HG03060 (cell line): Measurements from ENCODE around the gene APOA1.
"Not testable (repeated sequence)": the region's sequence is repeated elsewhere in the genome, so short reads cannot be mapped to it uniquely, and the experiment has no call there.

Experiments
- ATAC-seq: cut with Tn5 transposase; IDR thresholded peaks from one replicate; pipeline ENCODE4 v1.9.1; 2021; ENCODE audit warnings: low read depth, moderate number of reproducible peaks; ENCODE audit not compliant: unreplicated experiment

Gene APOA1

DNA sequence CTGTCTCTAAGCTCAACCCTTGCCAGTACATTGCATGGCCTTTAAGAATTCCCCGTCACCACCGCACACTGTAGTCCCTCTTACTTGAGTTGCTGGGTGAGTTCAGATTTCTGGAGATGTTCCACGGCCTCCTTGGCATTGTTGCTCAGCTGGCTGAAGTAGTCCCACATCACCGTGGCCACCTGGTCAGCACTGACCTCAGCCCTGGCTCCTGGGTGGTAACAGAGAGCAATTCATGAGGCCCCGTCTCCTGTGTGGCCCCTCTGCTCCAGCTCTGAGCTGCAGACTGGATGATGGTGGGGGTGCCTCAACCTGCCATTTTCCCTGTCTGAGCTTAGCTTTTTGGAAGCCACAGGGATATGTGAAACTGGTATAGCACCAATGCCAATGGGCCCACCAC is 14.8 kb downstream of the APOA1 start:
- ATAC-seq, result no peak

DNA sequence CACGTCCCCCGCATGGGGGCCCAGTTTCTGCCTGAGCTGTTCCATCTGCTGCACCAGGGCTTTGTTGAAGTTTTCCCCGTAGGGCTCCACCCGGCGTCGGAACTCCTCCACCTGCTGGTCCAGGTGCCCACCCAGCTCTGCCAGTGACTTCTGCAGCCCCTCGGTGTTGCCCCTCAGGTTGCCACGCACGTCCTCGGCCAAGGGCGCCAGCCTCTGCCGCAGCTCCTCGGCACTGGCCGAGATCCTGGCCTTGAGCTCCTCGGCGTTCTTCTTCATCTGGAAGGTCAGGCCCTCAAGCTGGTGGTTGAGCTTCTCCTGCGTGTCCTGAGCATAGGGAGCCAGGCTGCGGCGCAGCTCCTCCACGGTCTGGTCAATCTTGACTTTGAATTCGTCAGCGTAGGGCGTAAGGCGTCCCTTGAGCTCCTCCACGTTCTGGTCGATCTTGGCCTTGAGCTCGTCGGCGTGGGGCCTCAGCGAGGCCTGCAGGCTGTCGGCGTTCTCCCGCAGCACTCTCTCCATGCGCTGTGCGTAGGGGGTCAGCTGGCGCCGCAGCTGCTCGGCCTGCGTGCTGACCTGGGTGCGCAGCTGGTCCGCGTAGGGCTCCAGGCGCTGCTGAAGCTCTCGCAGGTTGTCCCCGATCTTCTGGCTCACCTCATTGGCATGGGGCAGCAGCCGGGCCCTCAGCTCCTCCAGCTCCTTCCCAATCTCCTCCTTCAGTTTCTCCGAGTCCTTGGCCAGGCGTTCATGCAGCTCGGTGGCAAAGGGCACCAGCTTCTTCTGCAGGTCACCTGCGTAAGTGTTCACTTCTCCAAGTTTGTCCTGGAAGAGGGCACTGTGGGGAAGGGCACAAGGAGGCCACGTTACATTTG is 16.1 kb downstream of the APOA1 start:
- no peak for ATAC-seq

DNA sequence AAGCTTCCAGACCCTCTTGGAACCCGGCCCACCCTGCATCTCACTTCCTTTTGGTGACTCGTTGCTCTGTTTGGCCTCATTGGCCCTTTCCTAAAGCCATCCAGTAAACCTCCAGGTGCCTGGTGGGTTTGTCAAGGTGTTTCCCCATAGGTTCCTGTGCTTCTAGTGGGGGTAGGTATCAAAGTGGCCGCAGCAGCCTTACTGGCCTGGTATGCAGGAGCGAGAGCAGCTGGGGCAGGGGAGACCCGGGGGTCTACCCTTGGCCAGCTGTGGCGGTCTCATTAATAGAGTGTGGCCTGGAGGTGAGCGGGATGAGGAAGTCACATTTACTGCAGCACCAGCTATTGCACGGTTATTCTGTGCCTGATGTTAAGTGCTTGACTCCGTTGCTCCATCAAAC is 18.4 kb downstream of the APOA1 start:
- no peak for ATAC-seq

DNA sequence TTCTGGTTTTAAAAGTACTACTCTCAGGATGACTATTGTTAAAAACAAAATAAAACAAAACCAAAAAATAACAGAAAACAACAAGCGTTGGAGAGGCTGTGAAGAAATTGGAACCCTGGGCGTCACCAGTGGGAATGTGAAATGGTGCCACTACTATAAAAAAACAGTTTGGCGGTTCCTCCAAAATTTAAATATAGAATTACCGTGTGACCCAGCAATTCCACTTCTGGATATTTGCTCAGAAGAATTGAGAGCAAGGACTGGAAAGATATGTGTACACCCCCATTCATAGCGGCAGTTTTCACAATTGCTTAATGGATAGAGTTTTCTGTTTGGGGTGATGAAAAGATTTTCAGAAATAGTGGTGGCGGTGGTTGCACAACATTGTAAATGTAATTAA is 22.9 kb downstream of the APOA1 start:
- ATAC-seq, result no peak

DNA sequence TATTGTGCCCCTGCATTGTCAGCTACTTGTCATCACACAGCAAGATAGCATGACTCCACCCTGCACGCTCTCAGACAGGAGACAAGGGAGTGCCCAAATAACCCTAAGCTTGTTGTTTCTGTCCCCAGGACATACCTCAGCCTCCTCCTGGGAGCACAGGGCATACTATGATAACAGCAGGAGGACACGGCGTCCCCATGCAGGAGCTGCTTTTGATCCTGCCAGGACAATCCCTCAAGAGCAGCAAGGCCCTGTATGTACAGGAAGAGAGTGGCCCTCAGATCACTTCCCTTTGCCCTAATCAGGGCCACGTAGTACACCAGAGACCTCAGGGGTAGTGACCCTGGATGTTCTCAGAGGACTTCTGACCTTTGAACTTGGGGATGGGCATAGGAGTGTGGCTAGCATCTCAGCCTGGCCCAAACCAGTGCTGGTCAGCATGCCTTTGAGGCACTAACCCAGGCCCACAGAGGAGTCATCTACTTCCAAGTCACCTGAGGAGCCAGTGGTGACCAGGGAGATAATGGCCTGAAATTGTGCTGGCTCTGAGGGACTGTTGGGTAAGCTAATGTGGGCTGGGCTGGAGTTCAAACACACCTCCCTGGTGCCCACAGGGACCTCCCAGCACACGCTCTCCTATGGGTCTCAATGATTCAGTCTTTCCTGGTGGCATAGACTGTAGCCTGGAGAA is 23.5 kb downstream of the APOA1 start:
- no peak for ATAC-seq

DNA sequence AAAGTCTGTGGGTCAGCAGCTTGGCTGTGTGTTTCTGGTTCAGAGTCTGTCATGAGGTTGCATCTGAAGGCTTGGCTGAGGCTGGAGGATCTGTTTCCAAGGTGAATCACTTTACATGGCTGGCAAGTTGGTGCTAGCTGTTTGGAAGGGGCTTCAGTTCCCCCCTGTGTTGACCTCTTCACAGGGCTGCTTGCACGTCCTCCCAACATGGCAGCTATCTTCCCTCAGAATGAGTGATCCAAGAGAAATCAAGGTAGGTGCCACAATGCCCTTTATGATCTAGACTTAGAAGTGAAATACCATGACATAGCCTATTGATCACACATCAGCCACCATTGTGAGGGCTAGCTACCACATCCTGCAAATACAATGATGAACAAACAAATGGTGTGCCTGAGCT is 24.3 kb downstream of the APOA1 start:
- ATAC-seq, result no peak

DNA sequence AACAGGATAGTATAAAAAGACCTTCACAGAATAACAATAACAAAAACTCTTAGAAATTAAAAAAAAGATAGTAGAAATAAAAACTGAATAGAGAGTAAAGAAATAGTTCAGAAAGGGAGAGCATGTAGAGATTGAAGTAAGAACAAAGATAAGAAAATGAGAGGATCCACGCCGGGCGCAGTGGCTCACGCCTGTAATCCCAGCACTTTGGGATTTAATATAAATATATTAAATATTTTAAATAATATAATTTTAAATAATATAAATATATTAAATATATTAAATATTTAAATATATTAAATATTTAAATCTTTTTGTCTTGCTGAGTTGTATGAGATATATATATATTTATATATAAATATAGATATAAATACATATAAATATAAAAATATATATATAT is 25.3 kb downstream of the APOA1 start:
- no peak for ATAC-seq

DNA sequence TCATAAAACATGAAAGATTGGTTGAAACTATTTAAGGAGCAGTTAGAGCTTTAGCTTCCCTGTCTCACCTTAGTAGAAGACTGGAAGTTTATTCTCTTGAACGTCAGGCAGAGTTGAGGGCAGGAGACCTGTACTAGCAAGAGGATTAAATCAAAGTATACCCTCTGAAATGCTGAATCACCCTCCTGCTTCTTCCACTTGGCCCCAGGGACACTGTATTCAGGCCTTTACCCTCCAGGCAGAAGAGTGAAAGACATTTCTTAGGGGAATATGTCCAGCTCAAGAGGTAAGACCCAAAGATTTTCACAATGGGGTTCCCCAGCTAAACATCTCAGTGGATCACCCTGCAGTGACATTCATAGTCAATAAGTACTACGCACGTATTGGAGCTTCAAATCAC is 26.2 kb downstream of the APOA1 start:
- no peak for ATAC-seq

DNA sequence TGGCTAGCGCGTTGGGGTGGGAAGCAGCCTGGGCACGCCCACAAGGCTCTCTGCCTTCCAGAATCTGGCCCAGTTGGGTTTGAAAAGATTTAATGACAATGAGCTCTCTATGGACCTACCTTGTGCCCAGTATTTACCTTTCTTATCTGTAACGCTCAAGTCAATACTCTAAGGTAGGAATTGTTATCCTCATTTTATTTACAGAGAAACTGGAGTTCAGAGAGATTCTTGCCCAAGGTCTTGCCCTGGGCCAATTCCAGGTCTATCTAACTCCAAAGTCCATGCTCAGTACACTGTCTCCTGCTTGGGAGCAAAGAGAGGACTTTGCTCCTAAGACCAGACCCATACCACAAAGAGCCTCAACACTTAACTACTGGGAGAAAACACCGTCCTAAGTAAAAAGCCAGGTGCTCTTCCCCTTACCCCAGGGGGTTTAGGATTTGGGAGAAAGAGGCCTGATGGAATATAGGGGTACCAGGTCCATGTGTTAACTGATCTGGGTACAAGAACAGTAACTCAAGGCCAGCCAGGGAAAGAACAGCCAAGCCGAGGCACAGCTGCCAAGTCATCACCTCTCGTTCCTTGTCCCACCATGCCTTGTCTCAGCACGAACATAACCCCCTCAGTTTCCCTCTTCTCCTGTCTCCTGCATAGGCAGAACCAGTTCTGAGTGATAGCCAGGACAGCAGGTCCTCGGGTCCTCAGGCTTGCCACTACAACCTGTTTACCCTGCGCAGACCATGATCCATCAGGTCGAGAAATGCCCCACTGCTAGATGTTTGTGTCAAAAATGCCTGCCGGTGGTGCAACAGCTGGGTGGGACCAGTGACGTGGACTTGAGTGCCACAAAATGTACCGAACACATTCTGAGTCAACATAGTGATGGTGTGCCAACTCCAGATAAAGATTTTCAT is 28.9 kb downstream of the APOA1 start:
- ATAC-seq, result no peak

DNA sequence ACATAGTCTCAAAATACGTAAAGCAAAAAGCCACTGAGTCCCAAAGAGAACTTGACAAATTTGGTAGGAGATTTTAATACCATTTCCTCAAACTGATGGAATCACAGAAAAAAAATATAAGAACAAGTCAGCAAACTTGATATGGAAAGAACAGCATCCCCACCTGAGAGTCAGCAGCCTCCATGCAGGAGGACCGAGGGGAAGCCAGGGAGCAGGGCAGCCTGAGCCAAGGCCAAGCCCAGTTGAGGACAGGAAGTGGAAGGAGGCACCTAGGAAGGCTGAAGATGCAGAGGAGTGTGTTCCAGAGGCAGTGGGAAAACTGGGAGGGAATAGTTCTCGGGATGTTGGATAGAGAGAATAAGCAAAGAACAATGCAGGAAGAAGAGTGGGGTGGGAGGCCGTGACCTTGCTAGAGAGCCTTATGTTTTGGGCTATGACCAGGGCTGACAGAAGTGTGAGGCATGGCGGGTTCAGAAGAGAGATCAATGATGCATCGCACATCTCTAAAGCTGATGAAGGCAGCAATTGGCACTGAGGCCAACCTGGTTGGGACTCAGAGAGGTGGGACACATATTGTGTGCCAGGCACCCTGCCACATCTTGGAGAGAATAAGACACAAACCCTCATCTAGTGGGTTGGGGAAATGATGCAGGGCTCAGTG is 29.7 kb downstream of the APOA1 start:
- ATAC-seq, result no peak

DNA sequence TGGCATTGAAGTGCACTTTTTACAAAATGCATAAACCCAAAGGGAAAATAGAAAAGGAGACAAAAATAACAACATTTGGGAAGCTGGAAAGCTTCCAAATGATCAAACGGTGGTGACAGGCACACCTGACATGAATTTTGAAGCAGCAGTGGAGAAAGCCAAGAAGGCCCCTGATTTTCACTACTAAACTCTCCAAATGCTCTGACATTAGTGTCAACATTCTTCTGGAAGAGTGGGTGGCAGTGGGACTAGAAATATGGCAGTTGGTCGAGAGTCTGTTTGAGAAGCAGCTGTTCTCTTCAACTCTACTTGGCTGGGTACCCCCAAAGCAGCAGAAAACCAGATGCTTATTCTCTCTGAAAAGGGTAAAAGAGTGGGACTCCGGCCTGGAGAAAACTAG is 33.4 kb downstream of the APOA1 start:
- ATAC-seq, result no peak

DNA sequence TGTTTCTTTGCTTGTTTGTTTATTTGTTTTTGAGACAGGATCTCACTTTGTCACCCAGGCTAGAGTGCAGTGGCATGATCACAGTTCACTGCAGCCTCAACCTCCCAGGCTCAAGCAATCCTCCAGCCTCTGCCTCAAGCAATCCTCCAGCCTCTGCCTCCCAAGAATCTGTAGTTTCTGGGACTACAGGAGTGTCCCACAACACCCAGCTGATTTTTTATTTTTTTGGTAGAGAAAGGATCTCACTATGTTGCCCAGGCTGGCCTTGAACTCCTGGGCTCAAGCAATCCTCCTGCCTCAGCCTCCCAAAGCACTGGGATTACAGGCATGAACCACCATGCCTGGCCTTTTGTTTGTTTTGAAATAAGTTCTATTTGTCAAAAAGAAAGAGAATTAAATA is 35.8 kb downstream of the APOA1 start:
- ATAC-seq, result not testable (repeated sequence)

DNA sequence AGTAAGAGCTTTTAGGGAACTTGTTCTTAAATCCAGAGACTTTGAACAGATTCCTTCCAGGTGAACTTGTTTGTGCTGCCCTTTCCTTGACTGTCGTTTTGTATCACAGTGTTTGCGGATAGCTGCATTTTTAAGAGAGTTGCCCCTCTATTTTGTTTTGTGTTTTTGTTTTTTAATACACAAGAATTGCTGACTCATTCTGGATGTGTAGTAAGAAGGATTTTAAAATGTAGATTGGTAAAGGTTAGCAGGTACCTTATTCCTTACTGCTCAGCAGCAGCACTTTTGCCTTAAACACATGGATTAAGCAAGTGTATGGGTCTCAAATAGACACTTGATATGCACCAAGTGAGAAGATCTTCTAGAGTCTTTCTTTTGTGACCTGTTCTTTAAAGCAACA is 36.8 kb downstream of the APOA1 start:
- ATAC-seq, result no peak

DNA sequence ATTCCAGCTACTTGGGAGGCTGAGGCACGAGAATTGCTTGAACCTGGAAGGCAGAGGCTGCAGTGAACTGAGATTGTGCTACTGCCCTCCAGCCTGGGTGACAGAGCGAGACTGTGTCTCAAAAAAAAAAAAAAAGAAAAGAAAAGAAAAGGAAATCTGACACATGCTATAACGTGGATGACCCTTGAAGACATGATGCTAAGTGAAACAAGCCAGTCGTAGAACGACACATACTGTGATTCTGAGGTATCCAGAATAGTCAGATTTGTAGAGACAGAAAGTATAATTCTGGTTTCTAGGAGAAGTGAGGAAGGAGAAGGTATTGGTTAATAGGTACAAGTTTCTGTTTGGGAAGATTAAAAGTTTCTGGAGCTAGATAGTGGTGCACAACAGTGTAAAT is 39.1 kb downstream of the APOA1 start:
- no peak for ATAC-seq

DNA sequence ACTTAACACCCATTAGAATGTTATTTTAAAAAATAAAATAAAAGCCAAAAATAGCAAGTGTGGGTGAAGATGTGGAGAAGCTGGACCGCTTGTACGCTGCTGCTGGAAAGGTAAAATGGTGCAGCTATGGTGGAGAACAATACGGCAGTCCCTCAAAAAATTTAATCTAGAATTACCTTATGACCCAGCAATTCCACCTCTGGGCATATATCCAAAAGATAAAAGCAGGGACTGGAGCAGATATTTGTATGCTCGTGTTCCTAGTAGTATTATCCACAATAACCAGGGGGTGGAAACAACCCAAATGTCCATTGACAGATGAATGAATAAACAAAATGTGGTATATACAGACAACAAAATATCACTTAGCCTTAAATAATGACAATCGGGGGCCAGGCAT is 39.6 kb downstream of the APOA1 start:
- ATAC-seq, result no peak

DNA sequence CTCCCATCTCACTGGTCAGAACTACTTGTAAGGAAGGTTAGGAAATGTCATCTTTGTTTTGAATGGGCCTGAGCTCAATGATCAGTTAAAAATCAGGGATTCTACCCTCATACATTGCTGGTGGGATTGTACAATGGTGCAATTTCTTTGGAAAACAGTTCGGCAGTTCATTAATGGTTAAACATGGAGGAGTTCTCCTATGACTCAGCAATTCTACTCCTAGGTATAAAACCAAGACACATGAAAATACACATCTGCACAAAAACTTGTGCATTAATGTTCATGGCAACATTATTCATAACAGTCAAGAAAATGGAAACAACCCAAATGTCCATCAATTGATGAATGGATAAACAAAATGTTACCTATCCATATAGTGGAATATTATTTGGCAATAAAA is 40.9 kb downstream of the APOA1 start:
- no peak for ATAC-seq

DNA sequence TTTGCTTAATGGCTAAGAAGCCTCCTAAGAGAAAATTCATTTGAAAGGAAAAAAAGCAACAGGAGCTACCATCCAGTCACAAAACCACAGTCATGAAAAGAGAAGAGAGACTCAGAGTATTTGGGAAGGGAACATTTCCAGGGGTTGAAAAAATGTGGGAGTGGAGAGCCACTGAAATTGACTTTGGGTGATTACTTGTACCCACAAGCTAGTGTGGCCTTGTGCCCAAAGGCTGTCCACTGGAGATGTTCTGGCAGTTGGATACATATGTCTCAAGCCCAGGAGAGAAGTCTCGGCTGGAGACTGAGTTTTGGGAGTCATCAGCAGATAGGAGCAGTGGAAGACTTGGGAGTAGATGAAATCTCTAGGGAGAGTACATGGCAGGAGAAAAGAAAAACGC is 42.6 kb downstream of the APOA1 start:
- no peak for ATAC-seq

DNA sequence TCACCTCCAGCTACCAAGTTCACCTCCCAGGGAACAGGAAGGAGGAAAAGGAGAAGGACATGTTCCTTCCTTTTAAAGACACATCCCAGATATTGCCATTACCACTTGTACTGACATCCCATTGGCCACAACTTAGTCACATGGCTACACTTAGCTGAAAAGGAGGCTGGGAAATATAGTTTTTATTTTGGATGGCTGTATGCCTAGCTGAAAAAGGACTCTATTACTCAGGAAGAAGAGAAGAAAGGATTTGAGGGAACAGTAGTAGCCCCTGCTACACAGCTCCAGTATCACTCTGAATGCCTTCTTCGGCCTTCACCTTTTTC is 43.7 kb downstream of the APOA1 start:
- ATAC-seq, result no peak

DNA sequence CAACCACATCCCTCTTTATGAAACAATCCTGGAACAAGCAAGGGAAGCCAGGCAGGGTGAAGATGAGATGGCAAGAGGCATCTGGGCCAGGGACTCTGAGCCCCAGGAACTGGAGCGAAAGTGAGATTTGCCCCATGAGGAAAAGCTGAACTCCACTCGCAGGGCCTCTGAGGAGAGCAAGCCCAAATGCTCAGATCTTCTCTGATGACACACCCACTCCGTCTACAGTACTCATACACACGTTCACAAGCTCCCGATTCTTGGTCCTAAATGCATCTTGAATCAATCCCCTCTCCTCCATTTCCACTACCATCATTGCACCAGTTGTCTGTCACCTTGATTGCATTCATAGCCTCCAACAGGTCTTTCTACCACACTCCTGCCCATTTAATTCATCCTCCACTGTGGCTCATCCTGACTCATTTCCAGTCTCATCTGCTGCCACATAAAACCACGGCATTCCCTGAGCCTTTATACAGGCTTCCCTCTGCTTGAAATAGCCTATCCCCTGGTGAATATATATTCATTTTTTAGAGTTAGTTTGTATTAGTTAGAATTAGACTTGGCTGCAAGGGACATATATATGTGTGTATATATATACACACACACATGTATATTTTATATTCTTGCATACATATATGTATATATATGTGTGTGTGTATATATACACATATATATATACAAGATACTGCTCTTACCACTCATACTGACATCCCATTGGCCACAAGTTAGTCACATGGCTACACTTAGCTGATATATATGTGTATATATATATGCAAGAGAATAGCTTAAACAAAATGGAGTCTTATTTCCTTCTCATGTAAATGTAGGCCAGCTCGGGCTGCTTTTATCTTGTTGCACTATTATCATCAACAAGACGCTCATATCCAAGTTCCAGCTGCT is 44.3 kb downstream of the APOA1 start:
- ATAC-seq, result no peak
